Muscle layer of colon (tissue), 2 donors: ENCODE measurements around the gene HSBP1.

Source experiments
- H3K27ac ChIP-seq: one replicate; pipeline ENCODE4 v1.7.0; 2013; ENCODE audit warnings: low read depth, mild to moderate bottlenecking, low read length, moderate library complexity
- H3K27me3 ChIP-seq, 2 donors: one replicate each; pipeline ENCODE4 v1.7.0; 2013; ENCODE audit warnings: low read length in 2 of 2, mild to moderate bottlenecking in 2 of 2; ENCODE audit not compliant: insufficient read depth in 2 of 2, control insufficient read depth in 1 of 2
- H3K36me3 ChIP-seq: one replicate; pipeline ENCODE4 v1.7.0; 2013; ENCODE audit warnings: mild to moderate bottlenecking, low read length; ENCODE audit not compliant: insufficient read depth
- H3K4me1 ChIP-seq: one replicate; pipeline ENCODE4 v1.7.0; 2013; ENCODE audit warnings: mild to moderate bottlenecking, low read length; ENCODE audit not compliant: insufficient read depth
- H3K4me3 ChIP-seq, 2 donors: one replicate each; pipeline ENCODE4 v1.7.0; 2013; ENCODE audit warnings: low read length in 2 of 2, low read depth in 1 of 2, mild to moderate bottlenecking in 1 of 2, moderate library complexity in 1 of 2
- H3K9ac ChIP-seq: one replicate; pipeline ENCODE4 v1.7.0; 2013; ENCODE audit warnings: low read length
- H3K9me3 ChIP-seq: one replicate; pipeline ENCODE4 v1.7.0; 2013; ENCODE audit warnings: mild to moderate bottlenecking, low read length
- donor health status: abdominal sarcoma.
- donor health status: Adenocarcinoma of cecum.

HSBP1 gene

GRCh38 chr16:83842291-83842690 lies 34.5 kb downstream of the HSBP1 start:
- Histone ChIP-seq H3K4me1 (no peaks in the 10 kb centered on the region), H3K9ac (no peak overlapping the region), H3K9me3 (no peaks in the 10 kb centered on the region), H3K27me3 (no peaks in the 10 kb centered on the region), H3K27ac (no peak overlapping the region), H3K4me3 (no peak overlapping the region), H3K36me3 (no peaks in the 10 kb centered on the region)

- Histone ChIP-seq H3K9ac (no peak overlapping the region), H3K4me1 (no peaks in the 10 kb centered on the region), H3K36me3 (no peaks in the 10 kb centered on the region), H3K27me3 (no peaks in the 10 kb centered on the region), H3K27ac (no peak overlapping the region), H3K4me3 (no peak overlapping the region), H3K9me3 (no peaks in the 10 kb centered on the region)
These were observed 35.2 kb downstream of the HSBP1 start for GRCh38 chr16:83842756-83843507.

- Histone ChIP-seq H3K9ac (no peak overlapping the region), H3K36me3 (no peaks in the 10 kb centered on the region), H3K9me3 (no peaks in the 10 kb centered on the region), H3K4me3 (no peak overlapping the region), H3K4me1 (no peaks in the 10 kb centered on the region), H3K27ac (no peak overlapping the region), H3K27me3 (no peaks in the 10 kb centered on the region)
These were observed 35.9 kb downstream of the HSBP1 start for GRCh38 chr16:83843657-83844056.

- H3K27ac ChIP-seq = no peak overlapping the region
These were observed 37.5 kb downstream of the HSBP1 start for GRCh38 chr16:83845263-83845662.

GRCh38 chr16:83847371-83848225 lies 39.8 kb downstream of the HSBP1 start:
- H3K9ac ChIP-seq = no peak overlapping the region
- no peaks in the 10 kb centered on the region for H3K4me1 ChIP-seq
- H3K9me3 ChIP-seq = no peaks in the 10 kb centered on the region
- no peaks in the 10 kb centered on the region for H3K36me3 ChIP-seq
- H3K27ac ChIP-seq = no peak overlapping the region
- H3K27me3 ChIP-seq = no peaks in the 10 kb centered on the region
- H3K4me3 ChIP-seq = no peak overlapping the region

More at GRCh38 chr16:83845263-83845662, 37.5 kb downstream of the HSBP1 start:
- Histone ChIP-seq H3K9me3 (no peaks in the 10 kb centered on the region), H3K4me3 (no peak overlapping the region), H3K36me3 (no peaks in the 10 kb centered on the region), H3K9ac (no peak overlapping the region), H3K4me1 (no peaks in the 10 kb centered on the region), H3K27me3 (no peaks in the 10 kb centered on the region)

- Histone ChIP-seq H3K4me1 (no peaks in the 10 kb centered on the region), H3K36me3 (no peaks in the 10 kb centered on the region), H3K9me3 (no peaks in the 10 kb centered on the region), H3K4me3 (no peak overlapping the region), H3K27me3 (no peaks in the 10 kb centered on the region), H3K27ac (no peak overlapping the region), H3K9ac (no peak overlapping the region)
These were observed 41.6 kb downstream of the HSBP1 start for GRCh38 chr16:83849421-83849820.

GRCh38 chr16:83850947-83851346 lies 43.2 kb downstream of the HSBP1 start:
- Histone ChIP-seq H3K4me3 (no peak overlapping the region), H3K27me3 (no peaks in the 10 kb centered on the region), H3K4me1 (no peaks in the 10 kb centered on the region), H3K9ac (no peak overlapping the region), H3K9me3 (no peaks in the 10 kb centered on the region), H3K36me3 (no peaks in the 10 kb centered on the region), H3K27ac (no peak overlapping the region)

- H3K4me3 ChIP-seq = no peak overlapping the region
- no peaks in the 10 kb centered on the region for H3K27me3 ChIP-seq
- H3K9me3 ChIP-seq = no peaks in the 10 kb centered on the region
- no peak overlapping the region for H3K9ac ChIP-seq
- no peak overlapping the region for H3K27ac ChIP-seq
- no peaks in the 10 kb centered on the region for H3K36me3 ChIP-seq
- no peaks in the 10 kb centered on the region for H3K4me1 ChIP-seq
These were observed 43.7 kb downstream of the HSBP1 start for GRCh38 chr16:83851473-83851872.

- H3K9ac ChIP-seq = no peak overlapping the region
- no peaks in the 10 kb centered on the region for H3K9me3 ChIP-seq
- no peak overlapping the region for H3K27ac ChIP-seq
- H3K27me3 ChIP-seq = no peaks in the 10 kb centered on the region
- H3K36me3 ChIP-seq = no peaks in the 10 kb centered on the region
- H3K4me3 ChIP-seq = no peak overlapping the region
- no peaks in the 10 kb centered on the region for H3K4me1 ChIP-seq
These were observed 45.0 kb downstream of the HSBP1 start for GRCh38 chr16:83852774-83853173.

GRCh38 chr16:83853834-83854233 lies 46.1 kb downstream of the HSBP1 start:
- H3K27me3 ChIP-seq = no peaks in the 10 kb centered on the region
- H3K27ac ChIP-seq = no peak overlapping the region
- no peaks in the 10 kb centered on the region for H3K36me3 ChIP-seq
- no peaks in the 10 kb centered on the region for H3K4me1 ChIP-seq
- H3K4me3 ChIP-seq = no peak overlapping the region
- H3K9me3 ChIP-seq = no peaks in the 10 kb centered on the region
- no peak overlapping the region for H3K9ac ChIP-seq

- no peaks in the 10 kb centered on the region for H3K27me3 ChIP-seq
- H3K9ac ChIP-seq = no peak overlapping the region
- no peaks in the 10 kb centered on the region for H3K4me1 ChIP-seq
- no peak overlapping the region for H3K4me3 ChIP-seq
- H3K36me3 ChIP-seq = no peaks in the 10 kb centered on the region
- no peak overlapping the region for H3K27ac ChIP-seq
- no peaks in the 10 kb centered on the region for H3K9me3 ChIP-seq
These were observed 46.6 kb downstream of the HSBP1 start for GRCh38 chr16:83854420-83854819.
